PFSK-1 (cell line): Measurements from ENCODE around the gene EFHD2.

Experiments
- POLR2AphosphoS5 ChIP-seq: IDR thresholded peaks from 2 replicates; pipeline ENCODE4 v1.6.1; 2012; ENCODE audit warnings: low read depth, mild to moderate bottlenecking, control low read depth, low read length, moderate library complexity
- TF ChIP-seq, protein P1 (sequence below), 2 experiments: IDR thresholded peaks; 2 replicates each; pipeline versions ENCODE4 v1.6.1 to v1.8.0; 2011 to 2012; ENCODE audit warnings: low read depth in 2 of 2, low read length in 2 of 2, control low read depth in 1 of 2, inconsistent platforms in 1 of 2, mild to moderate bottlenecking in 1 of 2, moderate library complexity in 1 of 2; ENCODE audit not compliant: insufficient read depth in 1 of 2

GRCh38 chr1:15397236-15397635 is 12.5 kb upstream of the EFHD2 start:
- TF ChIP-seq, protein P1, sequence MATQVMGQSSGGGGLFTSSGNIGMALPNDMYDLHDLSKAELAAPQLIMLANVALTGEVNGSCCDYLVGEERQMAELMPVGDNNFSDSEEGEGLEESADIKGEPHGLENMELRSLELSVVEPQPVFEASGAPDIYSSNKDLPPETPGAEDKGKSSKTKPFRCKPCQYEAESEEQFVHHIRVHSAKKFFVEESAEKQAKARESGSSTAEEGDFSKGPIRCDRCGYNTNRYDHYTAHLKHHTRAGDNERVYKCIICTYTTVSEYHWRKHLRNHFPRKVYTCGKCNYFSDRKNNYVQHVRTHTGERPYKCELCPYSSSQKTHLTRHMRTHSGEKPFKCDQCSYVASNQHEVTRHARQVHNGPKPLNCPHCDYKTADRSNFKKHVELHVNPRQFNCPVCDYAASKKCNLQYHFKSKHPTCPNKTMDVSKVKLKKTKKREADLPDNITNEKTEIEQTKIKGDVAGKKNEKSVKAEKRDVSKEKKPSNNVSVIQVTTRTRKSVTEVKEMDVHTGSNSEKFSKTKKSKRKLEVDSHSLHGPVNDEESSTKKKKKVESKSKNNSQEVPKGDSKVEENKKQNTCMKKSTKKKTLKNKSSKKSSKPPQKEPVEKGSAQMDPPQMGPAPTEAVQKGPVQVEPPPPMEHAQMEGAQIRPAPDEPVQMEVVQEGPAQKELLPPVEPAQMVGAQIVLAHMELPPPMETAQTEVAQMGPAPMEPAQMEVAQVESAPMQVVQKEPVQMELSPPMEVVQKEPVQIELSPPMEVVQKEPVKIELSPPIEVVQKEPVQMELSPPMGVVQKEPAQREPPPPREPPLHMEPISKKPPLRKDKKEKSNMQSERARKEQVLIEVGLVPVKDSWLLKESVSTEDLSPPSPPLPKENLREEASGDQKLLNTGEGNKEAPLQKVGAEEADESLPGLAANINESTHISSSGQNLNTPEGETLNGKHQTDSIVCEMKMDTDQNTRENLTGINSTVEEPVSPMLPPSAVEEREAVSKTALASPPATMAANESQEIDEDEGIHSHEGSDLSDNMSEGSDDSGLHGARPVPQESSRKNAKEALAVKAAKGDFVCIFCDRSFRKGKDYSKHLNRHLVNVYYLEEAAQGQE (IDR thresholded peaks at IDR 0.05; ENCODE audit: insufficient read depth in 1 of 2, low read depth in 2 of 2, low read length in 2 of 2) = no peak
- TF ChIP-seq POLR2AphosphoS5 = no peak
